A549 (cell line): ENCODE measurements around the gene GDNF. TPM values are rescaled to one million over a fixed set of nuclear protein-coding genes. Genes with fewer than 3 reads are reported as not detected.

Source experiments
- ATAC-seq, 2 experiments: fragments of 200-7000 bp in 1 of 2; fragments of >200 bp in 1 of 2; cut with Nextera tagmentation in 1 of 2; cut with Tn5 transposase in 1 of 2; 3 replicates each; pipeline versions ENCODE4 v1.8.0 to v1.9.1; 2018 to 2020; ENCODE audit warnings: mild to moderate bottlenecking in 1 of 2, moderate library complexity in 1 of 2
- CTCF ChIA-PET: fragments of 300-600 bp; sonication (Branson Sonifier 250); formaldehyde crosslinking; extraction: SDS; loops from one replicate; lab custom pipeline; 2021; ENCODE audit warnings: antibody characterized with exemption, inconsistent platforms; lab: Yijun Ruan, JAX
- POLR2A ChIA-PET: fragments of 350-600 bp; formaldehyde crosslinking; extraction: SDS; loops from one replicate; lab custom pipeline; 2021; ENCODE audit warnings: antibody characterized with exemption, inconsistent platforms; lab: Yijun Ruan, JAX
- DNase-seq, 2 experiments: peaks; one replicate each; pipeline versions ENCODE4 v3.0.0 to v3.0.0-alpha.2; 2011 to 2016; ENCODE audit warnings: low read depth in 1 of 2, low spot score in 1 of 2
- FAIRE-seq: peaks from 2 replicates; lab custom pipeline; 2011; peaks lifted over from hg19 to GRCh38; lab: Jason Lieb, UNC
- H3K27ac ChIP-seq, 2 experiments: fragments of >200 bp; sonication (Bioruptor Twin); formaldehyde crosslinking; 3 replicates each; pipeline ENCODE4 v1.5.1; 2016 to 2017
- H3K4me1 ChIP-seq: fragments of >200 bp; sonication (Bioruptor Twin); formaldehyde crosslinking; 3 replicates; pipeline ENCODE4 v1.6.1; 2016
- H3K4me2 ChIP-seq: fragments of >200 bp; sonication (Bioruptor Twin); formaldehyde crosslinking; 3 replicates; pipeline ENCODE4 v1.6.1; 2016
- H3K4me3 ChIP-seq: fragments of >200 bp; sonication (Bioruptor Twin); formaldehyde crosslinking; 3 replicates; pipeline ENCODE4 v1.5.1; 2016
- H3K9me3 ChIP-seq: fragments of >200 bp; sonication (Bioruptor Twin); formaldehyde crosslinking; 3 replicates; pipeline ENCODE4 v1.6.1; 2016
- BHLHE40 ChIP-seq: IDR thresholded peaks from 2 replicates; pipeline ENCODE4 v1.6.1; 2012; ENCODE audit warnings: low read depth, low read length, inconsistent platforms
- CBX2 ChIP-seq: fragments of 200-600 bp; sonication (generic); IDR thresholded peaks from 2 replicates; pipeline ENCODE4 v1.6.1; 2016; ENCODE audit warnings: low read depth, mild to moderate bottlenecking, borderline replicate concordance
- CEBPB ChIP-seq, 2 experiments: fragments of >200 bp in 1 of 2; sonication (Bioruptor Twin) in 1 of 2; formaldehyde crosslinking in 1 of 2; IDR thresholded peaks; 2 replicates each; pipeline ENCODE4 v1.6.1; 2012 to 2016
- CHD2 ChIP-seq: fragments of 150-350 bp; IDR thresholded peaks from 2 replicates; pipeline ENCODE4 v1.6.1; 2014; ENCODE audit warnings: low read length; ENCODE audit not compliant: partially characterized antibody
- CHD4 ChIP-seq: fragments of 200-600 bp; sonication (generic); IDR thresholded peaks from 2 replicates; pipeline ENCODE4 v1.6.1; 2016; ENCODE audit warnings: antibody characterized with exemption, mild to moderate bottlenecking, borderline replicate concordance
- CTCF ChIP-seq: fragments of >200 bp; sonication (Bioruptor Twin); formaldehyde crosslinking; IDR thresholded peaks from 3 replicates; pipeline ENCODE4 v1.5.1; 2016
- EHF ChIP-seq: fragments of 250-450 bp; sonication (Bioruptor Pico); IDR thresholded peaks from 2 replicates; pipeline ENCODE4 v1.5.0; 2020; ENCODE audit warnings: mild to moderate bottlenecking
- EHMT2 ChIP-seq: fragments of 200-600 bp; sonication (generic); IDR thresholded peaks from 2 replicates; pipeline ENCODE4 v1.6.1; 2016; ENCODE audit warnings: antibody characterized with exemption, low read depth, mild to moderate bottlenecking, moderate library complexity
- EP300 ChIP-seq, 2 experiments: fragments of >200 bp; sonication (Bioruptor Twin); formaldehyde crosslinking; IDR thresholded peaks; 2 replicates in 1 of 2; 3 replicates in 1 of 2; pipeline ENCODE4 v1.6.1; 2016 to 2017
- FOSB ChIP-seq: fragments of 250-450 bp; sonication (Bioruptor Pico); IDR thresholded peaks from 2 replicates; pipeline ENCODE4 v1.5.0; 2020; ENCODE audit warnings: mild to moderate bottlenecking, moderate library complexity
- HDAC2 ChIP-seq: fragments of 200-600 bp; sonication (generic); IDR thresholded peaks from 2 replicates; pipeline ENCODE4 v1.6.1; 2016
- HEYL ChIP-seq: fragments of 250-450 bp; sonication (Bioruptor Pico); IDR thresholded peaks from 2 replicates; pipeline ENCODE4 v1.8.0; 2021; ENCODE audit warnings: mild to moderate bottlenecking, moderate library complexity
- HOXA7 ChIP-seq: fragments of 250-450 bp; sonication (Bioruptor Pico); IDR thresholded peaks from 2 replicates; pipeline ENCODE4 v1.5.0; 2020; ENCODE audit warnings: mild to moderate bottlenecking, moderate library complexity
- HOXB13 ChIP-seq: fragments of 250-450 bp; sonication (Bioruptor Pico); IDR thresholded peaks from 2 replicates; pipeline ENCODE4 v1.5.0; 2020; ENCODE audit warnings: low read depth, mild to moderate bottlenecking, moderate library complexity
- KDM1A ChIP-seq: fragments of 200-600 bp; sonication (generic); IDR thresholded peaks from 2 replicates; pipeline ENCODE4 v1.6.1; 2016; ENCODE audit warnings: low read depth, mild to moderate bottlenecking
- NR3C1 ChIP-seq: fragments of >200 bp; sonication (Bioruptor Twin); formaldehyde crosslinking; IDR thresholded peaks from 3 replicates; pipeline ENCODE4 v1.6.1; 2017
- PHF8 ChIP-seq: fragments of 200-600 bp; sonication (generic); IDR thresholded peaks from 2 replicates; pipeline ENCODE4 v1.6.1; 2016; ENCODE audit warnings: low read depth, mild to moderate bottlenecking, antibody characterized with exemption, moderate library complexity, borderline replicate concordance
- POLR2A ChIP-seq: IDR thresholded peaks from 2 replicates; pipeline ENCODE4 v1.6.1; 2012; ENCODE audit warnings: mild to moderate bottlenecking, low read length
- RAD21 ChIP-seq, 2 experiments: fragments of >200 bp in 1 of 2; sonication (Bioruptor Twin) in 1 of 2; formaldehyde crosslinking in 1 of 2; IDR thresholded peaks in 1 of 2; conservative IDR thresholded peaks in 1 of 2; 2 replicates in 1 of 2; 3 replicates in 1 of 2; pipeline ENCODE4 v1.6.1; 2012 to 2018; ENCODE audit warnings: inconsistent platforms in 1 of 2
- RFX5 ChIP-seq: fragments of 450-650 bp; IDR thresholded peaks from 2 replicates; pipeline ENCODE4 v1.7.1; 2014; ENCODE audit warnings: antibody characterized with exemption, mild to moderate bottlenecking, moderate library complexity
- SMC3 ChIP-seq: fragments of >200 bp; sonication (Bioruptor Twin); formaldehyde crosslinking; IDR thresholded peaks from 3 replicates; pipeline ENCODE4 v1.6.1; 2018; ENCODE audit warnings: inconsistent platforms
- TFCP2L1 ChIP-seq: fragments of 250-450 bp; sonication (Bioruptor Pico); IDR thresholded peaks from 2 replicates; pipeline ENCODE4 v1.5.0; 2021; ENCODE audit warnings: mild to moderate bottlenecking
- USF2 ChIP-seq: fragments of 450-650 bp; IDR thresholded peaks from 2 replicates; pipeline ENCODE4 v1.6.1; 2014; ENCODE audit warnings: antibody characterized with exemption
- ZC3H11A ChIP-seq: fragments of 450-650 bp; IDR thresholded peaks from 2 replicates; pipeline ENCODE4 v1.6.1; 2014; ENCODE audit warnings: antibody characterized with exemption, mild to moderate bottlenecking
- ZFP36 ChIP-seq: fragments of 450-650 bp; IDR thresholded peaks from 2 replicates; pipeline ENCODE4 v1.6.1; 2014; ENCODE audit warnings: borderline replicate concordance; ENCODE audit not compliant: partially characterized antibody
- ZNF302 ChIP-seq: fragments of 250-450 bp; sonication (Bioruptor Pico); IDR thresholded peaks from 2 replicates; pipeline ENCODE4 v1.9.0; 2021; ENCODE audit warnings: inconsistent platforms, mild to moderate bottlenecking, moderate library complexity
- ZSCAN20 ChIP-seq: fragments of 250-450 bp; sonication (Bioruptor Pico); IDR thresholded peaks from 2 replicates; pipeline ENCODE4 v1.8.0; 2022; ENCODE audit warnings: mild to moderate bottlenecking, moderate library complexity
- WGBS: methylation state at CpG from one replicate; pipeline ENCODE4 v1.1.6; 2017; ENCODE audit errors: missing lambda C conversion rate; 5-methylcytosine and 5-hydroxymethylcytosine counted together
- polyA plus RNA-seq, 4 experiments: library from polyadenylated mRNA; depleted of rRNA in 3 of 4; stranded (reverse); fragments of >200 nt; fragmentation: RNase III in 1 of 4; extraction: RNeasy Plus Mini Kit Qiagen cat#74134 plus additional on column Dnase treatment in 1 of 4; gene quantifications; 2 replicates in 3 of 4; 3 replicates in 1 of 4; pipeline ENCODE4 v1.2.3, GENCODE V29; 2011 to 2017

Gene GDNF
- polyA plus RNA-seq, 2 of the 4 experiments (the other 2 are of a cell fraction), result 0.01 TPM; not detected in 1

- ChIA-PET POLR2A (no interaction called here), CTCF (interaction anchor here (0.5 kb wide), 1 partner anchor 1046 kb away, joined by 3 read pairs; no protein-coding TSS in a partner anchor)
- Histone ChIP-seq H3K27ac (no peak overlapping the region), H3K4me2 (no peak overlapping the region), H3K9me3 (no peaks in the 10 kb centered on the region), H3K4me1 (no peaks in the 10 kb centered on the region), H3K4me3 (no peak overlapping the region)
- 60% methylated on average over 10 of the region's 10 CpGs for WGBS
- DNase-seq, result no peak
- FAIRE-seq, result no peak
- no peak for TF ChIP-seq EP300 (IDR thresholded peaks at IDR 0.05)
- no peak for TF ChIP-seq ZSCAN20 (CRISPR knock-in tag)
- TF ChIP-seq SMC3, result no peak
- no peak for TF ChIP-seq POLR2A
- no peak for TF ChIP-seq EHF (CRISPR knock-in tag)
- no peak for TF ChIP-seq ZFP36
- no peak for TF ChIP-seq BHLHE40
- TF ChIP-seq RFX5, result no peak
- no peak for TF ChIP-seq FOSB (CRISPR knock-in tag)
- TF ChIP-seq ZC3H11A, result no peak
- no peak for TF ChIP-seq HOXB13 (CRISPR knock-in tag)
- no peak for TF ChIP-seq CHD4
- no peak for TF ChIP-seq EHMT2
- no peak for TF ChIP-seq NR3C1
- TF ChIP-seq CEBPB (IDR thresholded peaks at IDR 0.05), result no peak
- no peak for TF ChIP-seq HOXA7
- TF ChIP-seq TFCP2L1, result no peak
- TF ChIP-seq CHD2, result no peak
- no peak for ATAC-seq
Observed at GRCh38 chr5:37811866-37812265, 28.0 kb downstream of the GDNF start.

GRCh38 chr5:37810311-37810710, 29.5 kb downstream of the GDNF start:
- DNase-seq (no peak), ATAC-seq (no peak), FAIRE-seq (no peak)
- H3K4me1 ChIP-seq, result no peaks in the 10 kb centered on the region
- no peak overlapping the region for H3K27ac ChIP-seq
- ChIA-PET POLR2A (no interaction called here), CTCF (no interaction called here)
- H3K4me2 ChIP-seq, result no peak overlapping the region
- H3K4me3 ChIP-seq, result no peak overlapping the region
- 52% methylated on average over 14 of the region's 14 CpGs for WGBS
- no peak for TF ChIP-seq USF2
- H3K9me3 ChIP-seq, result no peaks in the 10 kb centered on the region

DNA sequence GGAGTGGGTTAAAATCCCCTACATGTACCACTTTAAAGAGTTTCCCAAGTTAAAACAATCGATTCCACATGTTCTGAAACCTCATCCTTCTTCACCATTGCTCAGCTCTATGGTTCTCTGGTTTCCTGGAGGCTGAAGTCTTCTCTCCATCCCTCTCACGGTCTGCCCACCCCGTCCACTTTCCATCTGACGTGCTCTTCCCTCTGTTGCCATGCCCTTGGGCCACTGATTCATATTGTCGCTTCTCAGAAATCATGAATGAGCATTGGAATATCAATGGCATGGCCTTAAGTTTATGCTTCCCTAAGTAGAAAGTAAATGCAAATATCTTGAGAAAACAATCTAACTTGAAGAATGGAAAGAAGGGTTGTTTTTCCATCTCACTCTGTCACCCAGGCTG, 30.9 kb downstream of the GDNF start:
- TF ChIP-seq CTCF (no peak), HDAC2 (no peak), RFX5 (no peak), EHMT2 (no peak), HOXA7 (no peak), PHF8 (no peak), ZNF302 (no peak), NR3C1 (no peak), CBX2 (no peak), HEYL (CRISPR knock-in tag) (no peak), RAD21 (conservative IDR thresholded peaks at IDR 0.05 in 1 of 2, IDR thresholded peaks at IDR 0.05 in 1 of 2) (no peak), KDM1A (no peak)
- H3K27ac ChIP-seq, result no peak overlapping the region
- H3K4me1 ChIP-seq, result no peaks in the 10 kb centered on the region
- 23% methylated on average over 5 of the region's 5 CpGs for WGBS
- no peak for ATAC-seq
- ChIA-PET CTCF (interaction anchor here (1.1 kb wide), 1 partner anchor 384 kb away, joined by 3 read pairs; no protein-coding TSS in a partner anchor), POLR2A (no interaction called here)
- FAIRE-seq, result no peak
- no peak overlapping the region for H3K4me3 ChIP-seq
- H3K9me3 ChIP-seq, result no peaks in the 10 kb centered on the region
- no peak for DNase-seq
- no peak overlapping the region for H3K4me2 ChIP-seq
